Astrocyte (in vitro differentiated cells and primary cell): Measurements from ENCODE around the gene ME3. TPM values are rescaled to one million over a fixed set of nuclear protein-coding genes. Genes with fewer than 3 reads are reported as not detected.
"Not testable (repeated sequence)": the region's sequence is repeated elsewhere in the genome, so short reads cannot be mapped to it uniquely, and the experiment has no call there.

Experiments used
- DNase-seq: peaks from one replicate; pipeline ENCODE4 v3.0.0-alpha.2; 2010; ENCODE audit warnings: low read depth
- FAIRE-seq: peaks from 2 replicates; lab custom pipeline; 2011; peaks lifted over from hg19 to GRCh38; lab: Jason Lieb, UNC
- H2AFZ ChIP-seq: 2 replicates; pipeline ENCODE4 v1.6.0; 2012; ENCODE audit warnings: low read depth, low read length, inconsistent platforms
- H3K27ac ChIP-seq: 2 replicates; pipeline ENCODE4 v1.5.1; 2011; ENCODE audit warnings: low read depth, low read length, inconsistent platforms
- H3K27me3 ChIP-seq: 2 replicates; pipeline ENCODE4 v1.6.0; 2011; ENCODE audit warnings: low read length, inconsistent platforms; ENCODE audit not compliant: insufficient read depth
- H3K36me3 ChIP-seq: 2 replicates; pipeline ENCODE4 v1.5.1; 2011; ENCODE audit warnings: low read length, inconsistent platforms; ENCODE audit not compliant: insufficient read depth
- H3K4me1 ChIP-seq: 2 replicates; pipeline ENCODE4 v1.5.1; 2011; ENCODE audit warnings: low read length, inconsistent platforms; ENCODE audit not compliant: insufficient read depth
- H3K4me2 ChIP-seq: 2 replicates; pipeline ENCODE4 v1.6.0; 2012; ENCODE audit warnings: low read length, inconsistent platforms
- H3K4me3 ChIP-seq: 2 replicates; pipeline ENCODE4 v1.5.1; 2011; ENCODE audit warnings: low read depth, mild to moderate bottlenecking, low read length, inconsistent platforms; ENCODE audit not compliant: insufficient read depth
- H3K79me2 ChIP-seq: 2 replicates; pipeline ENCODE4 v1.6.0; 2012; ENCODE audit warnings: mild to moderate bottlenecking, low read length, inconsistent platforms; ENCODE audit not compliant: insufficient read depth
- H3K9ac ChIP-seq: 2 replicates; pipeline ENCODE4 v1.6.0; 2012; ENCODE audit warnings: mild to moderate bottlenecking, low read length, inconsistent platforms
- H3K9me3 ChIP-seq: 2 replicates; pipeline ENCODE4 v1.5.1; 2012; ENCODE audit warnings: low read depth, mild to moderate bottlenecking, low read length, inconsistent platforms; ENCODE audit not compliant: insufficient read depth
- H4K20me1 ChIP-seq: 2 replicates; pipeline ENCODE4 v1.6.0; 2012; ENCODE audit warnings: low read length, inconsistent platforms; ENCODE audit not compliant: insufficient read depth
- H3K27ac Mint-ChIP-seq: one replicate; pipeline ENCODE4 v1.8.0; 2021; ENCODE audit warnings: mild to moderate bottlenecking, mixed read lengths; ENCODE audit not compliant: unreplicated experiment
- H3K27me3 Mint-ChIP-seq: one replicate; pipeline ENCODE4 v1.8.0; 2021; ENCODE audit warnings: low read depth, mixed read lengths; ENCODE audit not compliant: unreplicated experiment
- H3K36me3 Mint-ChIP-seq: one replicate; pipeline ENCODE4 v1.8.0; 2021; ENCODE audit warnings: low read depth, mixed read lengths; ENCODE audit not compliant: unreplicated experiment
- H3K4me1 Mint-ChIP-seq: one replicate; pipeline ENCODE4 v1.8.0; 2021; ENCODE audit warnings: low read depth, mixed read lengths; ENCODE audit not compliant: unreplicated experiment
- H3K4me3 Mint-ChIP-seq: one replicate; pipeline ENCODE4 v1.8.0; 2021; ENCODE audit warnings: mild to moderate bottlenecking, moderate library complexity, mixed read lengths; ENCODE audit not compliant: unreplicated experiment
- H3K9me3 Mint-ChIP-seq: one replicate; pipeline ENCODE4 v1.8.0; 2021; ENCODE audit warnings: mild to moderate bottlenecking, mixed read lengths; ENCODE audit not compliant: unreplicated experiment
- EZH2 ChIP-seq: IDR thresholded peaks from 2 replicates; pipeline ENCODE4 v1.6.1; 2012; ENCODE audit warnings: mild to moderate bottlenecking, low read length, inconsistent platforms; ENCODE audit not compliant: insufficient read depth
- total RNA-seq: library from RNA; stranded (reverse); gene quantifications from 2 replicates; pipeline ENCODE4 v1.2.1, GENCODE V29; 2021
- TF ChIP-seq, protein P1 (sequence below): IDR thresholded peaks from 2 replicates; pipeline ENCODE4 v1.5.1; 2011; ENCODE audit warnings: low read depth, mild to moderate bottlenecking, inconsistent platforms, low read length, moderate library complexity; ENCODE audit not compliant: insufficient read depth

ME3 gene
- total RNA-seq, 1 donor from 2014 or later = 28.6 TPM

- no peak overlapping the region for H3K27ac Mint-ChIP-seq
- no peaks in the 10 kb centered on the region for H3K27me3 ChIP-seq
- H4K20me1 ChIP-seq = no peaks in the 10 kb centered on the region
- H3K4me3 Mint-ChIP-seq = no peak overlapping the region
- FAIRE-seq = no peak
- no peak overlapping the region for H3K4me3 ChIP-seq
- H3K9ac ChIP-seq = no peak overlapping the region
- peaks cover 38% of the 10 kb centered on the region for H3K4me1 ChIP-seq
- H3K79me2 ChIP-seq = no peaks in the 10 kb centered on the region
- peaks cover 35% of the 10 kb centered on the region for H3K36me3 Mint-ChIP-seq
- H3K9me3 ChIP-seq = no peaks in the 10 kb centered on the region
- peak overlapping the region; percentile 66 for H3K4me2 ChIP-seq
- H3K36me3 ChIP-seq = no peaks in the 10 kb centered on the region
- no peak overlapping the region for H2AFZ ChIP-seq
- DNase-seq = no peak
- H3K27me3 Mint-ChIP-seq = no peaks in the 10 kb centered on the region
- peaks cover 21% of the 10 kb centered on the region for H3K4me1 Mint-ChIP-seq
- TF ChIP-seq, protein P1, sequence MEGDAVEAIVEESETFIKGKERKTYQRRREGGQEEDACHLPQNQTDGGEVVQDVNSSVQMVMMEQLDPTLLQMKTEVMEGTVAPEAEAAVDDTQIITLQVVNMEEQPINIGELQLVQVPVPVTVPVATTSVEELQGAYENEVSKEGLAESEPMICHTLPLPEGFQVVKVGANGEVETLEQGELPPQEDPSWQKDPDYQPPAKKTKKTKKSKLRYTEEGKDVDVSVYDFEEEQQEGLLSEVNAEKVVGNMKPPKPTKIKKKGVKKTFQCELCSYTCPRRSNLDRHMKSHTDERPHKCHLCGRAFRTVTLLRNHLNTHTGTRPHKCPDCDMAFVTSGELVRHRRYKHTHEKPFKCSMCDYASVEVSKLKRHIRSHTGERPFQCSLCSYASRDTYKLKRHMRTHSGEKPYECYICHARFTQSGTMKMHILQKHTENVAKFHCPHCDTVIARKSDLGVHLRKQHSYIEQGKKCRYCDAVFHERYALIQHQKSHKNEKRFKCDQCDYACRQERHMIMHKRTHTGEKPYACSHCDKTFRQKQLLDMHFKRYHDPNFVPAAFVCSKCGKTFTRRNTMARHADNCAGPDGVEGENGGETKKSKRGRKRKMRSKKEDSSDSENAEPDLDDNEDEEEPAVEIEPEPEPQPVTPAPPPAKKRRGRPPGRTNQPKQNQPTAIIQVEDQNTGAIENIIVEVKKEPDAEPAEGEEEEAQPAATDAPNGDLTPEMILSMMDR = no peak
- no peak for TF ChIP-seq EZH2
- H3K9me3 Mint-ChIP-seq = no peaks in the 10 kb centered on the region
- H3K27ac ChIP-seq = no peak overlapping the region
Measured at GRCh38 chr11:86550757-86551156, 121.7 kb downstream of the ME3 start.

- H3K9me3 ChIP-seq = no peaks in the 10 kb centered on the region
- H3K9me3 Mint-ChIP-seq = no peaks in the 10 kb centered on the region
- peaks cover 35% of the 10 kb centered on the region for H3K36me3 Mint-ChIP-seq
- H3K27ac ChIP-seq = peak overlapping the region; percentile 47
- H3K4me3 ChIP-seq = no peak overlapping the region
- peaks cover 21% of the 10 kb centered on the region for H3K4me1 Mint-ChIP-seq
- peak; percentile 79 for DNase-seq
- H3K27me3 ChIP-seq = no peaks in the 10 kb centered on the region
- no peaks in the 10 kb centered on the region for H3K79me2 ChIP-seq
- H3K9ac ChIP-seq = peak overlapping the region; percentile 3
- H3K4me1 ChIP-seq = peaks cover 38% of the 10 kb centered on the region
- no peak overlapping the region for H3K4me3 Mint-ChIP-seq
- no peaks in the 10 kb centered on the region for H3K36me3 ChIP-seq
- H4K20me1 ChIP-seq = no peaks in the 10 kb centered on the region
- no peak overlapping the region for H2AFZ ChIP-seq
- H3K27ac Mint-ChIP-seq = peak overlapping the region; percentile 55
- TF ChIP-seq EZH2 = no peak
- TF ChIP-seq, protein P1 = no peak
- no peaks in the 10 kb centered on the region for H3K27me3 Mint-ChIP-seq
- no peak for FAIRE-seq
- peak overlapping the region; percentile 10 for H3K4me2 ChIP-seq
Measured at GRCh38 chr11:86548271-86548917, 124.0 kb downstream of the ME3 start.

GRCh38 chr11:86547727-86548126, 124.7 kb downstream of the ME3 start:
- FAIRE-seq = no peak
- DNase-seq = no peak
- no peaks in the 10 kb centered on the region for H3K9me3 ChIP-seq
- Mint-ChIP-seq H3K9me3 (no peaks in the 10 kb centered on the region), H3K4me1 (peaks cover 21% of the 10 kb centered on the region), H3K36me3 (peaks cover 28% of the 10 kb centered on the region), H3K4me3 (no peak overlapping the region), H3K27me3 (no peaks in the 10 kb centered on the region), H3K27ac (no peak overlapping the region)
- no peaks in the 10 kb centered on the region for H3K36me3 ChIP-seq
- H4K20me1 ChIP-seq = no peaks in the 10 kb centered on the region
- peaks cover 38% of the 10 kb centered on the region for H3K4me1 ChIP-seq
- no peak overlapping the region for H3K4me3 ChIP-seq
- peak overlapping the region; percentile 28 for H3K27ac ChIP-seq
- no peaks in the 10 kb centered on the region for H3K27me3 ChIP-seq
- H3K79me2 ChIP-seq = no peaks in the 10 kb centered on the region
- no peak overlapping the region for H2AFZ ChIP-seq
- H3K4me2 ChIP-seq = peak overlapping the region; percentile 10
- H3K9ac ChIP-seq = peak overlapping the region; percentile 3
- no peak for TF ChIP-seq EZH2

GRCh38 chr11:86541299-86541698, 131.1 kb downstream of the ME3 start:
- H3K4me3 ChIP-seq, DNase-seq, H4K20me1 ChIP-seq, H3K27me3 Mint-ChIP-seq, H3K27me3 ChIP-seq, H3K9ac ChIP-seq, H3K36me3 ChIP-seq, H3K27ac Mint-ChIP-seq, H3K4me2 ChIP-seq, H3K79me2 ChIP-seq, H3K4me3 Mint-ChIP-seq, H3K9me3 ChIP-seq, H3K4me1 Mint-ChIP-seq, H3K9me3 Mint-ChIP-seq, H2AFZ ChIP-seq, H3K27ac ChIP-seq, FAIRE-seq, H3K4me1 ChIP-seq: not testable (repeated sequence)
- H3K36me3 Mint-ChIP-seq = peaks cover 27% of the 10 kb centered on the region
